Endothelial cell of umbilical vein (primary cell): ENCODE results near the gene MUC5AC. TPM values are rescaled to one million over a fixed set of nuclear protein-coding genes. Genes with fewer than 3 reads are reported as not detected.

Experiments used
- BruUV-seq: library from RNA; stranded (reverse); fragments of 400-500 nt; replicated peaks from 2 replicates; lab custom pipeline; 2021; lab: Mats Ljungman, UMichigan
- CTCF ChIA-PET: fragments of 300-600, 350-600 bp; sonication (Branson Sonifier 250); formaldehyde crosslinking; loops from one replicate; lab custom pipeline; 2021; ENCODE audit warnings: antibody characterized with exemption, inconsistent platforms; lab: Charles Lee
- POLR2A ChIA-PET: fragments of 300-600, 350-600 bp; sonication (Branson Sonifier 250); formaldehyde crosslinking; loops from one replicate; lab custom pipeline; 2021; ENCODE audit warnings: antibody characterized with exemption, inconsistent platforms; lab: Charles Lee
- DNase-seq: peaks from one replicate; pipeline ENCODE4 v3.0.0-alpha.2; 2011; ENCODE audit warnings: low read depth, low spot score
- FAIRE-seq: peaks from 2 replicates; lab custom pipeline; 2011; peaks lifted over from hg19 to GRCh38; lab: Jason Lieb, UNC
- H2AFZ ChIP-seq: 2 replicates; pipeline ENCODE4 v1.6.0; 2012; ENCODE audit warnings: low read depth, low read length, control low read depth, inconsistent platforms
- H3K27ac ChIP-seq: 2 replicates; pipeline ENCODE4 v1.5.1; 2011; ENCODE audit warnings: low read depth, mild to moderate bottlenecking, control low read depth, low read length, moderate library complexity; ENCODE audit not compliant: insufficient read depth
- H3K27me3 ChIP-seq, 2 experiments: 2 replicates each; pipeline versions ENCODE4 v1.6.0 to v1.6.1; 2011; ENCODE audit warnings: low read length in 2 of 2, mixed read lengths in 1 of 2; ENCODE audit not compliant: control insufficient read depth in 2 of 2, insufficient read depth in 2 of 2
- H3K36me3 ChIP-seq, 2 experiments: 2 replicates in 1 of 2; 3 replicates in 1 of 2; pipeline ENCODE4 v1.5.1; 2011; ENCODE audit warnings: low read length in 2 of 2, mild to moderate bottlenecking in 1 of 2, moderate library complexity in 1 of 2; ENCODE audit not compliant: control insufficient read depth in 2 of 2, insufficient read depth in 2 of 2; ENCODE audit errors: extremely low read depth in 1 of 2
- H3K4me1 ChIP-seq: 3 replicates; pipeline ENCODE4 v1.5.1; 2011; ENCODE audit warnings: mild to moderate bottlenecking, low read length; ENCODE audit not compliant: control insufficient read depth, insufficient read depth; ENCODE audit errors: extremely low read depth
- H3K4me2 ChIP-seq: 2 replicates; pipeline ENCODE4 v1.6.1; 2011; ENCODE audit warnings: low read length, control low read depth, mixed read lengths; ENCODE audit not compliant: insufficient read depth
- H3K4me3 ChIP-seq, 3 experiments: fragments of 200-600 bp in 1 of 3; sonication (generic), shearing (Covaris generic) in 1 of 3; replicated peaks in 1 of 3; 2 replicates each; pipeline ENCODE4 v1.5.1; 2011 to 2016; ENCODE audit warnings: control low read depth in 3 of 3, low read length in 3 of 3, mild to moderate bottlenecking in 2 of 3, inconsistent platforms in 1 of 3, low read depth in 1 of 3, moderate library complexity in 1 of 3; ENCODE audit not compliant: insufficient read depth in 1 of 3
- H3K79me2 ChIP-seq: 2 replicates; pipeline ENCODE4 v1.6.0; 2012; ENCODE audit warnings: low read length, inconsistent platforms; ENCODE audit not compliant: control insufficient read depth, insufficient read depth
- H3K9ac ChIP-seq: replicated peaks from 2 replicates; pipeline ENCODE3; 2011; ENCODE audit warnings: low read length, control low read depth; ENCODE audit not compliant: insufficient read depth; ENCODE audit errors: extremely low read depth
- H3K9me1 ChIP-seq: replicated peaks from 3 replicates; pipeline ENCODE4 v1.6.0; 2011; ENCODE audit warnings: mild to moderate bottlenecking, low read length; ENCODE audit not compliant: control insufficient read depth, insufficient read depth; ENCODE audit errors: extremely low read depth
- H3K9me3 ChIP-seq: replicated peaks from 2 replicates; pipeline ENCODE4 v1.5.1; 2012; ENCODE audit warnings: low read length, inconsistent platforms; ENCODE audit not compliant: control insufficient read depth, insufficient read depth
- H4K20me1 ChIP-seq: replicated peaks from 2 replicates; pipeline ENCODE3; 2011; ENCODE audit warnings: mild to moderate bottlenecking, low read length; ENCODE audit not compliant: control insufficient read depth, insufficient read depth; ENCODE audit errors: extremely low read depth
- CTCF ChIP-seq, 2 donors: IDR thresholded peaks; 1 replicate in 1 of 2; 2 replicates in 1 of 2; pipeline ENCODE4 v1.5.1; 2011; ENCODE audit warnings: low read length in 2 of 2, mild to moderate bottlenecking in 2 of 2, moderate library complexity in 2 of 2, control low read depth in 1 of 2, inconsistent platforms in 1 of 2, low read depth in 1 of 2; ENCODE audit not compliant: insufficient read depth in 1 of 2; ENCODE audit errors: extremely low read depth in 1 of 2
- EZH2 ChIP-seq: IDR thresholded peaks from 2 replicates; pipeline ENCODE4 v1.6.1; 2012; ENCODE audit warnings: borderline replicate concordance, low read depth, mild to moderate bottlenecking, moderate library complexity, low read length, inconsistent platforms; ENCODE audit not compliant: severe bottlenecking
- FOS ChIP-seq: IDR thresholded peaks from 2 replicates; pipeline ENCODE4 v1.6.1; 2011; ENCODE audit warnings: mild to moderate bottlenecking, low read length, moderate library complexity, borderline replicate concordance; ENCODE audit not compliant: insufficient read depth
- GATA2 ChIP-seq: IDR thresholded peaks from 2 replicates; pipeline ENCODE4 v1.7.0; 2011; ENCODE audit warnings: low read depth, mild to moderate bottlenecking, moderate library complexity, mixed read lengths, low read length; ENCODE audit not compliant: insufficient read length, insufficient read depth
- JUN ChIP-seq: IDR thresholded peaks from 2 replicates; pipeline ENCODE4 v1.6.1; 2011; ENCODE audit warnings: borderline replicate concordance, low read depth; ENCODE audit not compliant: insufficient read length, insufficient read depth
- MAX ChIP-seq: IDR thresholded peaks from 2 replicates; pipeline ENCODE4 v1.6.1; 2011; ENCODE audit not compliant: insufficient read depth, insufficient read length
- MYC ChIP-seq: IDR thresholded peaks from one replicate; pipeline ENCODE4 v1.6.1; 2011; ENCODE audit warnings: mild to moderate bottlenecking, low read depth, low read length
- POLR2A ChIP-seq: IDR thresholded peaks from 2 replicates; pipeline ENCODE4 v1.6.1; 2012; ENCODE audit warnings: low read depth, mild to moderate bottlenecking, control low read depth, low read length
- POLR2AphosphoS5 ChIP-seq: IDR thresholded peaks from 2 replicates; pipeline ENCODE4 v1.6.1; 2012; ENCODE audit warnings: low read depth, mild to moderate bottlenecking, control low read depth, low read length, moderate library complexity; ENCODE audit not compliant: insufficient read depth
- dilution Hi-C: fragments of 300-500 bp; cut with MboI; formaldehyde crosslinking; loops from one replicate; pipeline ENCODE4 v1.15.0; 2019; ENCODE audit warnings: low sequenced_read_pairs; ENCODE audit not compliant: extremely low pct_ligation_motif_present
- intact Hi-C: fragments of 100-400 bp; cut with micrococcal nuclease; formaldehyde crosslinking; loops from one replicate; pipeline ENCODE4 v1.10.0; 2022
- polyA plus RNA-seq, 4 experiments: library from polyadenylated mRNA; depleted of rRNA in 3 of 4; stranded (reverse) in 3 of 4; unstranded in 1 of 4; fragments of >200 nt; gene quantifications; 2 replicates each; pipeline versions ENCODE4 v1.2.1 to v1.2.3, GENCODE V29; 2011 to 2012; ENCODE audit warnings: missing spikeins in 1 of 4
- total RNA-seq: library from RNA; stranded (reverse); gene quantifications from 2 replicates; pipeline ENCODE4 v1.2.3, GENCODE V29; 2021

The MUC5AC gene
- total and polyA plus RNA-seq, 2 donors (not counting 3 experiments of a cell fraction or from before 2014, with no cell fraction given) = not detected

GRCh38 chr11:1228101-1228821 lies 70.5 kb downstream of the MUC5AC start:
- Histone ChIP-seq H3K79me2 (no peaks in the 10 kb centered on the region), H2AFZ (no peak overlapping the region), H3K36me3 (no peaks in the 10 kb centered on the region), H3K4me3 (no peak overlapping the region), H3K4me2 (no peak overlapping the region), H3K27me3 (no peaks in the 10 kb centered on the region), H3K9me3 (no peaks in the 10 kb centered on the region), H3K27ac (no peak overlapping the region), H3K9ac (no peak overlapping the region), H4K20me1 (no peaks in the 10 kb centered on the region), H3K9me1 (no peaks in the 10 kb centered on the region), H3K4me1 (no peaks in the 10 kb centered on the region)
- no peak for DNase-seq
- intact Hi-C loops = no loop called here
- no peak for FAIRE-seq
- TF ChIP-seq MAX (no peak), JUN (no peak), CTCF (IDR thresholded peaks at IDR 0.05; ENCODE audit: extremely low read depth in 1 of 2, insufficient read depth in 1 of 2, low read depth in 1 of 2, low read length in 2 of 2) (no peak), POLR2A (no peak), EZH2 (no peak), FOS (no peak), POLR2AphosphoS5 (no peak), MYC (no peak), GATA2 (no peak)
- no TSS peak for BruUV-seq
- CTCF ChIA-PET = no interaction called here
- POLR2A ChIA-PET = no interaction called here
- dilution Hi-C loops = no loop called here
